Stimulated activated CD8-positive, alpha-beta memory T cell treated with anti-CD3 and anti-CD28 coated beads, Interleukin-4, amount 100 ng/mL, for 1 hour (primary cell): ENCODE measurements around the gene WDR37.
A peak's percentile ranks its signal among the peaks of the same experiment; 100 is the strongest.
"Not testable (repeated sequence)": the region's sequence is repeated elsewhere in the genome, so short reads cannot be mapped to it uniquely, and the experiment has no call there.

Experiments used
- DNase-seq, 2 donors: peaks; one replicate each; pipeline ENCODE4 v3.0.0-alpha.2; 2020; ENCODE audit warnings: low read depth in 2 of 2, low spot score in 1 of 2

Gene WDR37

GRCh38 chr10:1041514-1041913 is 14.7 kb upstream of the WDR37 start:
- no peak for DNase-seq

- no peak for DNase-seq
Observed at GRCh38 chr10:1043532-1043995, 12.6 kb upstream of the WDR37 start.

GRCh38 chr10:1044146-1044545 is 12.0 kb upstream of the WDR37 start:
- DNase-seq: no peak

GRCh38 chr10:1044964-1045363 is 11.2 kb upstream of the WDR37 start:
- no peak for DNase-seq

GRCh38 chr10:1045415-1045814 is 10.8 kb upstream of the WDR37 start:
- no peak for DNase-seq

- DNase-seq: no peak
Observed at GRCh38 chr10:1047937-1048336, 8.2 kb upstream of the WDR37 start.

- DNase-seq: no peak
Observed at GRCh38 chr10:1048349-1048731, 7.8 kb upstream of the WDR37 start.

GRCh38 chr10:1048732-1049424 is 7.3 kb upstream of the WDR37 start, which contains the start of gene IDI1:
IDI1 (minus strand) TSS chr10:1049119; CDS start chr10:1049003, 116 bp downstream.
- DNase-seq: peak; percentile 91 to 94

GRCh38 chr10:1049425-1049958 is 6.7 kb upstream of the WDR37 start:
- no peak for DNase-seq

GRCh38 chr10:1050145-1050544 is 6.0 kb upstream of the WDR37 start:
- no peak for DNase-seq

- DNase-seq: no peak
Observed at GRCh38 chr10:1050554-1050953, 5.6 kb upstream of the WDR37 start.

- DNase-seq: no peak
Observed at GRCh38 chr10:1054684-1055083, 1.5 kb upstream of the WDR37 start.

GRCh38 chr10:1057106-1057657 is 997 bp downstream of the WDR37 start:
- DNase-seq: no peak

GRCh38 chr10:1058017-1058416 is 1.8 kb downstream of the WDR37 start:
- DNase-seq: no peak

GRCh38 chr10:1059902-1060301 is 3.7 kb downstream of the WDR37 start:
- no peak for DNase-seq

GRCh38 chr10:1061930-1062774 is 6.0 kb downstream of the WDR37 start:
- no peak for DNase-seq

- no peak for DNase-seq
Observed at GRCh38 chr10:1063232-1063865, 7.2 kb downstream of the WDR37 start.

- no peak for DNase-seq
Observed at GRCh38 chr10:1064964-1065247, 8.7 kb downstream of the WDR37 start.

GRCh38 chr10:1066734-1067133 is 10.5 kb downstream of the WDR37 start:
- not testable (repeated sequence) for DNase-seq

- no peak for DNase-seq
Observed at GRCh38 chr10:1068380-1069361, 12.5 kb downstream of the WDR37 start.
